Glutamatergic neuron (in vitro differentiated cells): ENCODE measurements around the gene KCTD17. TPM values are rescaled to one million over a fixed set of nuclear protein-coding genes. Genes with fewer than 3 reads are reported as not detected.

Source experiments
- DNase-seq: peaks from one replicate; pipeline ENCODE4 v3.0.0; 2022
- H3K27ac Mint-ChIP-seq: one replicate; pipeline ENCODE4 v1.8.0; 2020; ENCODE audit warnings: mild to moderate bottlenecking, mixed read lengths, inconsistent platforms; ENCODE audit not compliant: unreplicated experiment
- H3K27me3 Mint-ChIP-seq: one replicate; pipeline ENCODE4 v1.8.0; 2020; ENCODE audit warnings: mild to moderate bottlenecking, moderate library complexity, mixed read lengths, inconsistent platforms; ENCODE audit not compliant: unreplicated experiment
- H3K36me3 Mint-ChIP-seq: one replicate; pipeline ENCODE4 v1.8.0; 2020; ENCODE audit warnings: mild to moderate bottlenecking, mixed read lengths, inconsistent platforms; ENCODE audit not compliant: unreplicated experiment
- H3K4me1 Mint-ChIP-seq: one replicate; pipeline ENCODE4 v1.8.0; 2020; ENCODE audit warnings: mild to moderate bottlenecking, low read depth, mixed read lengths, inconsistent platforms; ENCODE audit not compliant: unreplicated experiment
- H3K4me3 Mint-ChIP-seq: one replicate; pipeline ENCODE4 v1.8.0; 2020; ENCODE audit warnings: mild to moderate bottlenecking, mixed read lengths, inconsistent platforms; ENCODE audit not compliant: unreplicated experiment
- H3K9me3 Mint-ChIP-seq: one replicate; pipeline ENCODE4 v1.8.0; 2020; ENCODE audit warnings: mild to moderate bottlenecking, moderate library complexity, mixed read lengths, inconsistent platforms; ENCODE audit not compliant: unreplicated experiment
- total RNA-seq: library from RNA; stranded (reverse); fragmentation: NEBNext Ultra II Directional; extraction: Animal tissue kit (Norgen Biotek cat#: 25700); gene quantifications from one replicate; pipeline ENCODE4 v1.2.1, GENCODE V29; 2021; ENCODE audit not compliant: unreplicated experiment
- TF ChIP-seq, protein P1 (sequence below): fragments of 200-600 bp; sonication (generic); IDR thresholded peaks from one replicate; pipeline ENCODE4 v1.5.0; 2021; ENCODE audit not compliant: partially characterized antibody, unreplicated experiment

The KCTD17 gene
- total RNA-seq, 1 donor from 2014 or later, result 137 TPM

DNA sequence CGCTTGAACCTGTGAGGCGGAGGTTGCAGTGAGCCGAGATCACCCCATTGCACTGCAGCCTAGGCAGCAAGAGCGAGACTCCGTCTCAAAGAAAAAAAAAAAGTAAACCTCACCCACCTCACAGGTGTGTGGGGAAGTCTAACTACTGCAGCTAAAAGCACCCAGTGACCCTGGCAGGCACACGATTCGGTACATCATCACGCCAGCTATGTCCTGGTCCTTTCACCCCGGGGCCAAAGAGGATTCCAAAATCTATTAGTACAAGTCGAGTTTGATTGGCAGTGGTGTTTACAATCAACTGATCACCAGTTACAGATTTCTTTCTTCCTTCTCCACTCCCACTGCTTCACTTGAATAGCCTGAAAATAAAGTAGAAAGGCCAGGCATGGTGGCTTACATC is 38.6 kb upstream of the KCTD17 start:
- DNase-seq, result no peak
- H3K4me3 Mint-ChIP-seq, result no peak overlapping the region
- peaks cover 4% of the 10 kb centered on the region for H3K4me1 Mint-ChIP-seq
- H3K9me3 Mint-ChIP-seq, result peaks cover 4% of the 10 kb centered on the region
- H3K27ac Mint-ChIP-seq, result no peak overlapping the region
- no peaks in the 10 kb centered on the region for H3K36me3 Mint-ChIP-seq
- H3K27me3 Mint-ChIP-seq, result peaks cover 4% of the 10 kb centered on the region
- TF ChIP-seq, protein P1, sequence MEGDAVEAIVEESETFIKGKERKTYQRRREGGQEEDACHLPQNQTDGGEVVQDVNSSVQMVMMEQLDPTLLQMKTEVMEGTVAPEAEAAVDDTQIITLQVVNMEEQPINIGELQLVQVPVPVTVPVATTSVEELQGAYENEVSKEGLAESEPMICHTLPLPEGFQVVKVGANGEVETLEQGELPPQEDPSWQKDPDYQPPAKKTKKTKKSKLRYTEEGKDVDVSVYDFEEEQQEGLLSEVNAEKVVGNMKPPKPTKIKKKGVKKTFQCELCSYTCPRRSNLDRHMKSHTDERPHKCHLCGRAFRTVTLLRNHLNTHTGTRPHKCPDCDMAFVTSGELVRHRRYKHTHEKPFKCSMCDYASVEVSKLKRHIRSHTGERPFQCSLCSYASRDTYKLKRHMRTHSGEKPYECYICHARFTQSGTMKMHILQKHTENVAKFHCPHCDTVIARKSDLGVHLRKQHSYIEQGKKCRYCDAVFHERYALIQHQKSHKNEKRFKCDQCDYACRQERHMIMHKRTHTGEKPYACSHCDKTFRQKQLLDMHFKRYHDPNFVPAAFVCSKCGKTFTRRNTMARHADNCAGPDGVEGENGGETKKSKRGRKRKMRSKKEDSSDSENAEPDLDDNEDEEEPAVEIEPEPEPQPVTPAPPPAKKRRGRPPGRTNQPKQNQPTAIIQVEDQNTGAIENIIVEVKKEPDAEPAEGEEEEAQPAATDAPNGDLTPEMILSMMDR, result no peak

DNA sequence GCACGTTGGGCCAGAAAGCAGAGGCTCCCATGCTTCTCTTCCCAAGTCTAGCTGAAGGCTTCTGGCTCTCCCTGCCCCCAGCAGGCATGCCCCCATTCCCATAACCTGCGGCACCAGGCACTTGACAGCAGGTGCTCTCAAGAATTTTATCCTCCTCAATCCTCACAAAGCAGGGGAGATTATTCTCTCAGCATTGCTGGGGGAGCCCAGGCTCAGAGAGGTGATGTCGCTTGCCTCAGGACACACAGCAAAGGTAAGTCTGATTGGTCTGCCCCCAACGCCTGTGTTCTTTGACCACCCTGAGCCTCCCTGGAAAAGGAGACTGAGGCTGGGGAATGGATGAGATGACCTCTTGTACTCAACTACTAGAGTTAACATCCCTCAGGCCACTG is 37.1 kb upstream of the KCTD17 start:
- Mint-ChIP-seq H3K36me3 (no peaks in the 10 kb centered on the region), H3K27me3 (peaks cover 4% of the 10 kb centered on the region), H3K27ac (no peak overlapping the region), H3K9me3 (peaks cover 6% of the 10 kb centered on the region), H3K4me3 (no peak overlapping the region), H3K4me1 (peaks cover 4% of the 10 kb centered on the region)
- TF ChIP-seq, protein P1, result no peak
- no peak for DNase-seq

DNA sequence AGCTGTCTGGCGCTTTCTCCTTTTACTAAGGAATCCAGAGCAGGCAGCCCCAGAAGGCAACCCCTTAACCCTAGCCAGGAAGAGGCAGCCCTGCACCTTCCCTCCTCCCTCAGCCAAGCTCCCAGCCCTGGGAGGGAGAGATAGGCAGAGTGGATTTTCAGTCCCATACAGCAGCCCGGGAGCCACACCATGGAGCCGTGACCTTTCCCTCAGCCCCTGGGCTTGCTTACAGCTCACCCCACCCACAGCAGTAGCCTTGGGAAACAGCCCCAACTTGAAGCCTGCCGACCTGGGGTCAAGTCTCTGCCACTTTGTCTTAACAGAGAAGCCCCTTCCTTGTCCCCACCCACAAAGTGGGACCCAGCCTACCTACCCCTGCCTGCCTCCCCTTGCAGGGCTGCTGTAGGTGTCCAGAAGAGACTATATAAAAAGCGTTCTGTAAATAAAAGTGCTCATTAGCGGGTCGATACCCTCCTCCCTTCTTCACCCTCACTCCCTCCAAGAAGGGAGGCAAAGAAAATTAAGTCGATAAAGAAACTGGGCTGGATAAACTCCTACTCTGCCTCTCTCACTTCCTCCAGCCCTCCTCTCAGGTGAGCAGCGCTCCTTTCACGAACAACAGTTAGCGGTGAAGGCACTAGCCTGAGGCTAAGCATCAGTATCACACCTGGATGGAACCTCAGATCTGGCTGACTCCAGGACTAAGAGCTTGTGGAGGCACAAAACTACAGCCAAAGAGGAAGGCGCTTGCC is 36.5 kb upstream of the KCTD17 start:
- TF ChIP-seq, protein P1, result no peak
- no peak overlapping the region for H3K4me3 Mint-ChIP-seq
- no peak overlapping the region for H3K27ac Mint-ChIP-seq
- peaks cover 2% of the 10 kb centered on the region for H3K27me3 Mint-ChIP-seq
- H3K9me3 Mint-ChIP-seq, result peaks cover 6% of the 10 kb centered on the region
- H3K4me1 Mint-ChIP-seq, result peaks cover 4% of the 10 kb centered on the region
- no peak for DNase-seq
- no peaks in the 10 kb centered on the region for H3K36me3 Mint-ChIP-seq

DNA sequence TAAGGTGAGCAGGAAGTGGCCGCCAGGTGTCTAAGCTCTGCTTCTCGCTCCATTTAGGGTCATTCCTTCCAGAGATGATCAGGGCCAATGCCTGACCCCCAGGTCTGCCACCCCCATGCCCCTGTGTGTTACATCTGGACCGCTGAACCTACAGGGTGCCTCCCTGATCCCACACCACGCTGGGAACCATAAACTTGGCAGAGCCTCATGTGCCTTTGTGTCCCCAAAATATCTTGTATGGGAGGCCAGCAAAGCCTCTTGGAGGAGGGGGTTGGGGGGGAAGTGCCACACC is 36.0 kb upstream of the KCTD17 start:
- DNase-seq, result no peak
- no peaks in the 10 kb centered on the region for H3K36me3 Mint-ChIP-seq
- TF ChIP-seq, protein P1, result no peak
- H3K27me3 Mint-ChIP-seq, result peaks cover 2% of the 10 kb centered on the region
- no peak overlapping the region for H3K4me3 Mint-ChIP-seq
- H3K27ac Mint-ChIP-seq, result no peak overlapping the region
- H3K9me3 Mint-ChIP-seq, result peaks cover 6% of the 10 kb centered on the region
- peaks cover 5% of the 10 kb centered on the region for H3K4me1 Mint-ChIP-seq

DNA sequence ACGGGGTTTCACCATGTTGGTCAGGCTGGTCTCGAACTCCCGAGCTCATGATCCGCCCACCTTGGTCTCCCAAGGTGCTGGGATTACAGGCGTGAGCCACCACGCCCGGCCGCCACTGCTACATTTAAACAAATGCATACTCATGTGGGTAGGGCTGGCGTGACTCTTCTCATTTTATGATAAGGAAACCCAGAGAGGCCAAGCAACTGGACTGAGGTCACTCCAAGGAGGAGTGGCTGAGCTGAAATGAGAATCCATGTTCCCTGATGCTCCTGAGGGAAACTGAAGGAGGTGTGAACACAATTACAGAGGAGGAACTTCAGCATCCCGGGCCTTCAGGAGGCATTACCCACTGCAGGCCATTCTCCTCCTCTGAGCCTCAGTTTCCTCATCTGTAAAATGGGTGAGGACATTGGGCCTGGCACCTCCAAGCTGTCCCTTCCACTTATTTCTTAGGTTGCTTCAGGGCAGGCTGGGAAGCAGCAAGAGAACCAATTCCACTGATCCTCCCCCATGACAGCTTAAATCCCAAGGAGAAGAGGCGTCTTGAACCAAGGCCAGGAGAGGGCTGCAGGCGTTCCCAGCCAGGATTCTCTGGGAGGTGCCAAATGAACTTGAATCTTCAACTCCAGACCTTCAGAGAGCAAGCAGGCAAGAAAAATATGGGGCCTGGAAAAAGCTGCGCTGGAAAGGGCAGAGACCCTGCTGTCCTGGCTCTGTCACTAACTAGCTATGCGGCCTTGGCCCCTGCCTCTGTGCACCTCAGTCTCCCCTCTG is 35.2 kb upstream of the KCTD17 start:
- Mint-ChIP-seq H3K4me3 (no peak overlapping the region), H3K27ac (peak overlapping the region; percentile 11), H3K36me3 (no peaks in the 10 kb centered on the region), H3K27me3 (peaks cover 2% of the 10 kb centered on the region), H3K4me1 (peaks cover 5% of the 10 kb centered on the region), H3K9me3 (peaks cover 6% of the 10 kb centered on the region)
- TF ChIP-seq, protein P1, result no peak
- DNase-seq, result no peak
